Neutrophil (primary cell): ENCODE measurements around the gene ASPRV1.

Experiments
- H3K27ac ChIP-seq: fragments of 200-600 bp; sonication (generic); 2 replicates; pipeline ENCODE4 v1.5.1; 2016; ENCODE audit warnings: mild to moderate bottlenecking, moderate library complexity
- H3K27me3 ChIP-seq: fragments of 200-600 bp; sonication (generic); 2 replicates; pipeline ENCODE4 v1.6.0; 2016; ENCODE audit warnings: mild to moderate bottlenecking
- H3K36me3 ChIP-seq: fragments of 200-600 bp; sonication (generic); 2 replicates; pipeline ENCODE4 v1.5.1; 2017
- H3K4me1 ChIP-seq, 2 experiments: fragments of 200-600 bp in 1 of 2; sonication (generic) in 1 of 2; 1 replicate in 1 of 2; 2 replicates in 1 of 2; pipeline versions ENCODE4 v1.5.1 to v1.6.1; 2013 to 2016; ENCODE audit warnings: low read depth in 1 of 2, low read length in 1 of 2, mild to moderate bottlenecking in 1 of 2, moderate library complexity in 1 of 2; ENCODE audit not compliant: control insufficient read depth in 1 of 2, insufficient read depth in 1 of 2
- H3K4me3 ChIP-seq, 2 experiments: fragments of 200-600 bp in 1 of 2; sonication (generic) in 1 of 2; 1 replicate in 1 of 2; 2 replicates in 1 of 2; pipeline ENCODE4 v1.5.1; 2013 to 2016; ENCODE audit warnings: low read depth in 1 of 2, low read length in 1 of 2, mild to moderate bottlenecking in 1 of 2, moderate library complexity in 1 of 2
- H3K9me3 ChIP-seq: fragments of 200-600 bp; sonication (generic); 2 replicates; pipeline ENCODE4 v1.5.1; 2016
- CTCF ChIP-seq: fragments of 200-600 bp; sonication (generic); IDR thresholded peaks from 2 replicates; pipeline ENCODE4 v1.5.1; 2016; ENCODE audit warnings: antibody characterized with exemption

The ASPRV1 gene

GRCh38 chr2:69958480-69958879 is 3.0 kb downstream of the ASPRV1 start:
- Histone ChIP-seq H3K9me3 (no peaks in the 10 kb centered on the region), H3K36me3 (no peaks in the 10 kb centered on the region), H3K4me1 (peaks cover 74 to 83% of the 10 kb centered on the region in 2 experiments), H3K27ac (no peak overlapping the region), H3K4me3 (no peak overlapping the region), H3K27me3 (no peaks in the 10 kb centered on the region)
- TF ChIP-seq CTCF = no peak

- Histone ChIP-seq H3K9me3 (no peaks in the 10 kb centered on the region), H3K36me3 (no peaks in the 10 kb centered on the region), H3K4me3 (no peak overlapping the region), H3K27ac (peak overlapping the region; percentile 95), H3K27me3 (no peaks in the 10 kb centered on the region), H3K4me1 (peaks cover 79 to 85% of the 10 kb centered on the region in 2 experiments)
- TF ChIP-seq CTCF = no peak
Measured at GRCh38 chr2:69957965-69958364, 3.5 kb downstream of the ASPRV1 start.

- H3K4me3 ChIP-seq = peak overlapping the region in 1 of 2 experiments; percentile 20
- H3K27ac ChIP-seq = peak overlapping the region; percentile 95
- TF ChIP-seq CTCF = no peak
- H3K27me3 ChIP-seq = no peaks in the 10 kb centered on the region
- H3K4me1 ChIP-seq = peaks cover 79 to 85% of the 10 kb centered on the region in 2 experiments
- no peaks in the 10 kb centered on the region for H3K9me3 ChIP-seq
- no peaks in the 10 kb centered on the region for H3K36me3 ChIP-seq
Measured at GRCh38 chr2:69956475-69956979, 4.9 kb downstream of the ASPRV1 start.

- Histone ChIP-seq H3K27me3 (no peaks in the 10 kb centered on the region), H3K9me3 (no peaks in the 10 kb centered on the region)
- no peak for TF ChIP-seq CTCF
Measured at GRCh38 chr2:69955029-69955428, 6.4 kb downstream of the ASPRV1 start.

GRCh38 chr2:69954084-69954483 is 7.3 kb downstream of the ASPRV1 start:
- TF ChIP-seq CTCF = no peak
- no peaks in the 10 kb centered on the region for H3K9me3 ChIP-seq
- H3K4me1 ChIP-seq = peaks cover 83 to 91% of the 10 kb centered on the region in 2 experiments
- no peaks in the 10 kb centered on the region for H3K27me3 ChIP-seq
- H3K27ac ChIP-seq = peak overlapping the region; percentile 95
- H3K4me3 ChIP-seq = no peak overlapping the region
- no peaks in the 10 kb centered on the region for H3K36me3 ChIP-seq

More at GRCh38 chr2:69955029-69955428, 6.4 kb downstream of the ASPRV1 start:
- Histone ChIP-seq H3K4me3 (no peak overlapping the region), H3K27ac (peak overlapping the region; percentile 95), H3K36me3 (no peaks in the 10 kb centered on the region), H3K4me1 (peaks cover 74 to 82% of the 10 kb centered on the region in 2 experiments)
